ENCODE data around the gene CPZ. TPM values are rescaled to one million over a fixed set of nuclear protein-coding genes. Genes with fewer than 3 reads are reported as not detected.
"Not testable (repeated sequence)": the region's sequence is repeated elsewhere in the genome, so short reads cannot be mapped to it uniquely, and the experiment has no call there.

CPZ gene
- total and polyA plus RNA-seq, 2 of the 4 experiments (the other 2 are of a cell fraction), result 0.90 to 10.3 TPM

GRCh38 chr4:8575457-8575856 is 17.1 kb upstream of the CPZ start:
- Histone ChIP-seq H3K9me1 (ENCODE audit: insufficient read depth, low read length) (no peaks in the 10 kb centered on the region), H2BK20ac (ENCODE audit: low read depth, low read length) (no peak overlapping the region), H3K79me1 (ENCODE audit: low read depth in 1 of 2, low read length in 2 of 2) (no peaks in the 10 kb centered on the region), H3K4me1 (ENCODE audit: control insufficient read depth, insufficient read depth, low read length) (no peaks in the 10 kb centered on the region), H4K20me1 (ENCODE audit: insufficient read depth, low read length) (no peaks in the 10 kb centered on the region; the same call in 1 of the 2 replicates), H3K56ac (ENCODE audit: extremely low read depth, insufficient read depth, low read length) (no peak overlapping the region), H2AK5ac (ENCODE audit: low read depth, low read length) (no peak overlapping the region), H3K9ac (ENCODE audit: low read depth, low read length) (no peak overlapping the region), H4K5ac (ENCODE audit: low read depth, low read length) (no peak overlapping the region), H3K23ac (ENCODE audit: low read depth, low read length) (no peak overlapping the region), H4K91ac (ENCODE audit: insufficient read depth, low read depth, low read length) (no peak overlapping the region), H3K36me3 (ENCODE audit: control insufficient read depth, insufficient read depth, low read length) (no peaks in the 10 kb centered on the region), H3K9me3 (ENCODE audit: control insufficient read depth, insufficient read depth, low read length) (no peaks in the 10 kb centered on the region), H3K4ac (ENCODE audit: low read depth, low read length) (no peak overlapping the region), H2AK9ac (replicated peaks; ENCODE audit: low read depth, low read length, poor library complexity) (no peak overlapping the region), H3K14ac (replicated peaks; ENCODE audit: low read depth, low read length) (no peak overlapping the region), H3K4me2 (ENCODE audit: low read depth, low read length) (no peak overlapping the region), H2BK5ac (ENCODE audit: low read depth, low read length, poor library complexity, severe bottlenecking) (no peak overlapping the region), H2AFZ (replicated peaks; ENCODE audit: low read length, poor library complexity) (no peak overlapping the region), H3K27ac (ENCODE audit: insufficient read depth, low read length) (no peak overlapping the region), H3K18ac (ENCODE audit: low read depth, low read length) (no peak overlapping the region), H2BK15ac (ENCODE audit: low read depth, low read length) (no peak overlapping the region), H2BK120ac (ENCODE audit: low read depth, low read length) (no peak overlapping the region), H3K4me3 (ENCODE audit: insufficient read depth, low read depth, low read length) (no peak overlapping the region), H3K27me3 (ENCODE audit: control insufficient read depth, insufficient read depth, low read length) (peaks cover 50% of the 10 kb centered on the region), H4K8ac (ENCODE audit: low read depth in 2 of 2, low read length in 2 of 2) (no peak overlapping the region)
- ChIA-PET CTCF (no interaction called here), POLR2A (ENCODE audit: unreplicated experiment) (no interaction called here)
- DNase-seq (no peak), ATAC-seq (ENCODE audit: low read depth) (no peak)
- no TSS peak for BruUV-seq (replicated peaks)
- intact Hi-C loops (cut with micrococcal nuclease) (no loop called here), in situ Hi-C loops (cut with MboI; ENCODE audit: low sequenced_read_pairs) (no loop called here), dilution Hi-C loops (cut with HindIII; ENCODE audit: low sequenced_read_pairs, unreplicated experiment) (no loop called here)
- TF ChIP-seq RCOR1 (IDR thresholded peaks at IDR 0.05; ENCODE audit: insufficient replicate concordance, low read length) (no peak), POLR2A (IDR thresholded peaks at IDR 0.05; ENCODE audit: low read depth, low read length) (no peak), RFX5 (IDR thresholded peaks at IDR 0.05; ENCODE audit: low read depth, low read length) (no peak), SMC3 (IDR thresholded peaks at IDR 0.05; ENCODE audit: low read depth, low read length) (no peak), CEBPB (IDR thresholded peaks at IDR 0.05; ENCODE audit: low read depth, low read length) (no peak), MXI1 (IDR thresholded peaks at IDR 0.05; ENCODE audit: borderline replicate concordance, low read depth, low read length) (no peak), NFE2L2 (IDR thresholded peaks at IDR 0.05; ENCODE audit: low read depth, low read length) (no peak), FOS (IDR thresholded peaks at IDR 0.05; ENCODE audit: low read depth, low read length) (no peak)
- no CpG with 5 or more reads among the region's 4 CpGs for WGBS, 2 experiments (ENCODE audit: extremely low coverage in 2 of 2, insufficient read length in 1 of 2)

GRCh38 chr4:8576591-8576990 is 16.0 kb upstream of the CPZ start:
- H3K9ac ChIP-seq (ENCODE audit: low read depth, low read length); DNase-seq; intact Hi-C loops (cut with micrococcal nuclease); H2AFZ ChIP-seq (replicated peaks; ENCODE audit: low read length, poor library complexity); H3K9me1 ChIP-seq (ENCODE audit: insufficient read depth, low read length); H3K18ac ChIP-seq (ENCODE audit: low read depth, low read length); H2BK15ac ChIP-seq (ENCODE audit: low read depth, low read length); H2AK5ac ChIP-seq (ENCODE audit: low read depth, low read length); H3K36me3 ChIP-seq (ENCODE audit: control insufficient read depth, insufficient read depth, low read length); H4K91ac ChIP-seq (ENCODE audit: insufficient read depth, low read depth, low read length); H2BK5ac ChIP-seq (ENCODE audit: low read depth, low read length, poor library complexity, severe bottlenecking); H3K4me1 ChIP-seq (ENCODE audit: control insufficient read depth, insufficient read depth, low read length); BruUV-seq (replicated peaks); H4K8ac ChIP-seq (ENCODE audit: low read depth in 2 of 2, low read length in 2 of 2); H3K4ac ChIP-seq (ENCODE audit: low read depth, low read length); H3K79me1 ChIP-seq (ENCODE audit: low read depth in 1 of 2, low read length in 2 of 2); H2BK120ac ChIP-seq (ENCODE audit: low read depth, low read length); ATAC-seq (ENCODE audit: low read depth); H3K9me3 ChIP-seq (ENCODE audit: control insufficient read depth, insufficient read depth, low read length); H2BK20ac ChIP-seq (ENCODE audit: low read depth, low read length); H3K23ac ChIP-seq (ENCODE audit: low read depth, low read length); H2AK9ac ChIP-seq (replicated peaks; ENCODE audit: low read depth, low read length, poor library complexity); CTCF ChIA-PET; H4K5ac ChIP-seq (ENCODE audit: low read depth, low read length); in situ Hi-C loops (cut with MboI; ENCODE audit: low sequenced_read_pairs); POLR2A ChIA-PET (ENCODE audit: unreplicated experiment); H3K27ac ChIP-seq (ENCODE audit: insufficient read depth, low read length); H3K56ac ChIP-seq (ENCODE audit: extremely low read depth, insufficient read depth, low read length); dilution Hi-C loops (cut with HindIII; ENCODE audit: low sequenced_read_pairs, unreplicated experiment); H3K14ac ChIP-seq (replicated peaks; ENCODE audit: low read depth, low read length); H3K4me2 ChIP-seq (ENCODE audit: low read depth, low read length); H3K4me3 ChIP-seq (ENCODE audit: insufficient read depth, low read depth, low read length); H4K20me1 ChIP-seq (ENCODE audit: insufficient read depth, low read length): not testable (repeated sequence)
- peaks cover 54% of the 10 kb centered on the region for H3K27me3 ChIP-seq (ENCODE audit: control insufficient read depth, insufficient read depth, low read length)
- 40% methylated on average over 1 of the region's 5 CpGs; no CpG with 5 or more reads in 1 of the 2 experiments for WGBS, 2 experiments (ENCODE audit: extremely low coverage in 2 of 2, insufficient read length in 1 of 2)
